ENCODE measurements around the gene TCHP.
"Not testable (repeated sequence)": the region's sequence is repeated elsewhere in the genome, so short reads cannot be mapped to it uniquely, and the experiment has no call there.

- not testable (repeated sequence) for TF ChIP-seq POLR2AphosphoS5 (IDR thresholded peaks at IDR 0.05); POLR2A (IDR thresholded peaks at IDR 0.05; ENCODE audit: low read depth)
- TF ChIP-seq, protein P1, sequence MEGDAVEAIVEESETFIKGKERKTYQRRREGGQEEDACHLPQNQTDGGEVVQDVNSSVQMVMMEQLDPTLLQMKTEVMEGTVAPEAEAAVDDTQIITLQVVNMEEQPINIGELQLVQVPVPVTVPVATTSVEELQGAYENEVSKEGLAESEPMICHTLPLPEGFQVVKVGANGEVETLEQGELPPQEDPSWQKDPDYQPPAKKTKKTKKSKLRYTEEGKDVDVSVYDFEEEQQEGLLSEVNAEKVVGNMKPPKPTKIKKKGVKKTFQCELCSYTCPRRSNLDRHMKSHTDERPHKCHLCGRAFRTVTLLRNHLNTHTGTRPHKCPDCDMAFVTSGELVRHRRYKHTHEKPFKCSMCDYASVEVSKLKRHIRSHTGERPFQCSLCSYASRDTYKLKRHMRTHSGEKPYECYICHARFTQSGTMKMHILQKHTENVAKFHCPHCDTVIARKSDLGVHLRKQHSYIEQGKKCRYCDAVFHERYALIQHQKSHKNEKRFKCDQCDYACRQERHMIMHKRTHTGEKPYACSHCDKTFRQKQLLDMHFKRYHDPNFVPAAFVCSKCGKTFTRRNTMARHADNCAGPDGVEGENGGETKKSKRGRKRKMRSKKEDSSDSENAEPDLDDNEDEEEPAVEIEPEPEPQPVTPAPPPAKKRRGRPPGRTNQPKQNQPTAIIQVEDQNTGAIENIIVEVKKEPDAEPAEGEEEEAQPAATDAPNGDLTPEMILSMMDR (IDR thresholded peaks at IDR 0.05): not testable (repeated sequence)
These were observed 8.3 kb upstream of the TCHP start for GRCh38 chr12:109891731-109892130.
